ENCODE measurements around the gene SLCO4C1.

GRCh38 chr5:102200861-102201260 is 95.2 kb downstream of the SLCO4C1 start:
- TF ChIP-seq, protein P1, sequence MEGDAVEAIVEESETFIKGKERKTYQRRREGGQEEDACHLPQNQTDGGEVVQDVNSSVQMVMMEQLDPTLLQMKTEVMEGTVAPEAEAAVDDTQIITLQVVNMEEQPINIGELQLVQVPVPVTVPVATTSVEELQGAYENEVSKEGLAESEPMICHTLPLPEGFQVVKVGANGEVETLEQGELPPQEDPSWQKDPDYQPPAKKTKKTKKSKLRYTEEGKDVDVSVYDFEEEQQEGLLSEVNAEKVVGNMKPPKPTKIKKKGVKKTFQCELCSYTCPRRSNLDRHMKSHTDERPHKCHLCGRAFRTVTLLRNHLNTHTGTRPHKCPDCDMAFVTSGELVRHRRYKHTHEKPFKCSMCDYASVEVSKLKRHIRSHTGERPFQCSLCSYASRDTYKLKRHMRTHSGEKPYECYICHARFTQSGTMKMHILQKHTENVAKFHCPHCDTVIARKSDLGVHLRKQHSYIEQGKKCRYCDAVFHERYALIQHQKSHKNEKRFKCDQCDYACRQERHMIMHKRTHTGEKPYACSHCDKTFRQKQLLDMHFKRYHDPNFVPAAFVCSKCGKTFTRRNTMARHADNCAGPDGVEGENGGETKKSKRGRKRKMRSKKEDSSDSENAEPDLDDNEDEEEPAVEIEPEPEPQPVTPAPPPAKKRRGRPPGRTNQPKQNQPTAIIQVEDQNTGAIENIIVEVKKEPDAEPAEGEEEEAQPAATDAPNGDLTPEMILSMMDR (IDR thresholded peaks at IDR 0.05), result no peak
- TF ChIP-seq POLR2A (IDR thresholded peaks at IDR 0.05), result no peak

Measured in lower leg skin (tissue), 3 donors.